OCI-LY3 (cell line): Measurements from ENCODE around the gene ROBO1.

Experiments used
- CTCF ChIP-seq: fragments of 200-600, 300-600 bp; sonication (generic); IDR thresholded peaks from 2 replicates; pipeline ENCODE4 v1.5.1; 2014; ENCODE audit warnings: antibody characterized with exemption, low read length, low read depth
- EZH2phosphoT487 ChIP-seq: fragments of 200-600 bp; shearing (Covaris generic); IDR thresholded peaks from 2 replicates; pipeline ENCODE4 v1.6.1; 2018; ENCODE audit warnings: antibody characterized with exemption, mixed run types, low read depth

GRCh38 chr3:78814893-78815562 lies 952.8 kb downstream of the ROBO1 start:
- TF ChIP-seq CTCF (no peak), EZH2phosphoT487 (no peak)
